Measurements from ENCODE around the gene ERCC6L2. TPM values are rescaled to one million over a fixed set of nuclear protein-coding genes. Genes with fewer than 3 reads are reported as not detected.

The ERCC6L2 gene
- total and polyA plus RNA-seq, 2 of the 4 experiments (the other 2 are of a cell fraction), result 13.0 to 67.6 TPM

DNA sequence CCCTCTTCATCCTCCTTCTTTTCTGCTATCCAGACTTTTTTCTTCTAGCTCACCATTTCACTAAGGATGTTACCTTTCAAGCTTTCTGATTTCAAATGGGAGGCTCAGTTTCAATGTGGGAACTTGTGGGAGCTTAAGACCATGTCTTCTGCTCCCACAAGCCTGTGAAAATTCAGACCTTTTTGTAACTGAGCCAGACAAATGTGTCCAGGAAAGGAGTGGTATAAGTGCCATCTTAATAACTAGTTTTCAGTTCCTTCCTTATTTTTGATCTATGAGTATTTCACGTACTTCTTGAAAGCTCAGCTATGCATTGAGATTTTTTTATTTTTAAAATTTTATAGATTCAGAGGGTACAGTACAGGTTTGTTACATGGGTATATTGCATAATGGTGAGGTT, 4.6 kb upstream of the ERCC6L2 start:
- no TSS peak for BruUV-seq (replicated peaks)
- no peaks in the 10 kb centered on the region for H3K9me1 ChIP-seq (ENCODE audit: insufficient read depth, low read length)
- H4K5ac ChIP-seq (ENCODE audit: low read depth, low read length), result no peak overlapping the region
- no peak overlapping the region for H3K18ac ChIP-seq (ENCODE audit: low read depth, low read length)
- ATAC-seq (ENCODE audit: low read depth), result no peak
- H4K8ac ChIP-seq (ENCODE audit: low read depth in 2 of 2, low read length in 2 of 2), result no peak overlapping the region
- H2BK5ac ChIP-seq (ENCODE audit: low read depth, low read length, poor library complexity, severe bottlenecking), result no peak overlapping the region
- H2AK5ac ChIP-seq (ENCODE audit: low read depth, low read length), result no peak overlapping the region
- dilution Hi-C loops (cut with HindIII; ENCODE audit: low sequenced_read_pairs, unreplicated experiment) (no loop called here), intact Hi-C loops (cut with micrococcal nuclease) (loop anchor here (5.0 kb wide), 1 partner anchor 64 kb away; no protein-coding TSS in a partner anchor), in situ Hi-C loops (cut with MboI; ENCODE audit: low sequenced_read_pairs) (loop anchor here (10.0 kb wide), 1 partner anchor 356 kb away; the partner anchor contains the start of gene PTCH1)
- H3K23ac ChIP-seq (ENCODE audit: low read depth, low read length), result no peak overlapping the region
- no peak overlapping the region for H3K4ac ChIP-seq (ENCODE audit: low read depth, low read length)
- H3K14ac ChIP-seq (replicated peaks; ENCODE audit: low read depth, low read length), result no peak overlapping the region
- H3K36me3 ChIP-seq (ENCODE audit: control insufficient read depth, insufficient read depth, low read length), result no peaks in the 10 kb centered on the region; the same call in none of the 2 replicates
- no peak overlapping the region for H2BK20ac ChIP-seq (ENCODE audit: low read depth, low read length)
- H3K9me3 ChIP-seq (ENCODE audit: control insufficient read depth, insufficient read depth, low read length), result no peaks in the 10 kb centered on the region
- no peak overlapping the region for H3K9ac ChIP-seq (ENCODE audit: low read depth, low read length)
- H4K91ac ChIP-seq (ENCODE audit: insufficient read depth, low read depth, low read length), result no peak overlapping the region
- no peak overlapping the region for H2BK120ac ChIP-seq (ENCODE audit: low read depth, low read length)
- no peak for DNase-seq
- H3K56ac ChIP-seq (ENCODE audit: extremely low read depth, insufficient read depth, low read length), result no peak overlapping the region
- H2BK15ac ChIP-seq (ENCODE audit: low read depth, low read length), result no peak overlapping the region
- H3K4me3 ChIP-seq (ENCODE audit: insufficient read depth, low read depth, low read length), result no peak overlapping the region
- H2AFZ ChIP-seq (replicated peaks; ENCODE audit: low read length, poor library complexity), result no peak overlapping the region
- TF ChIP-seq CHD1 (IDR thresholded peaks at IDR 0.05; ENCODE audit: low read depth, low read length) (no peak), RFX5 (IDR thresholded peaks at IDR 0.05; ENCODE audit: low read depth, low read length) (no peak), POLR2A (IDR thresholded peaks at IDR 0.05; ENCODE audit: low read depth, low read length) (no peak), SMC3 (IDR thresholded peaks at IDR 0.05; ENCODE audit: low read depth, low read length) (no peak), RAD21 (IDR thresholded peaks at IDR 0.05; ENCODE audit: low read length) (no peak), BHLHE40 (IDR thresholded peaks at IDR 0.05; ENCODE audit: low read depth, low read length) (no peak), MAZ (IDR thresholded peaks at IDR 0.05; ENCODE audit: borderline replicate concordance, low read depth, low read length) (no peak), RCOR1 (IDR thresholded peaks at IDR 0.05; ENCODE audit: insufficient replicate concordance, low read length) (no peak), NFE2L2 (IDR thresholded peaks at IDR 0.05; ENCODE audit: low read depth, low read length) (no peak)
- TF ChIP-seq, protein P1, sequence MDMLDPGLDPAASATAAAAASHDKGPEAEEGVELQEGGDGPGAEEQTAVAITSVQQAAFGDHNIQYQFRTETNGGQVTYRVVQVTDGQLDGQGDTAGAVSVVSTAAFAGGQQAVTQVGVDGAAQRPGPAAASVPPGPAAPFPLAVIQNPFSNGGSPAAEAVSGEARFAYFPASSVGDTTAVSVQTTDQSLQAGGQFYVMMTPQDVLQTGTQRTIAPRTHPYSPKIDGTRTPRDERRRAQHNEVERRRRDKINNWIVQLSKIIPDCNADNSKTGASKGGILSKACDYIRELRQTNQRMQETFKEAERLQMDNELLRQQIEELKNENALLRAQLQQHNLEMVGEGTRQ (IDR thresholded peaks at IDR 0.05; ENCODE audit: low read depth, low read length), result no peak
- H3K27me3 ChIP-seq (ENCODE audit: control insufficient read depth, insufficient read depth, low read length), result no peaks in the 10 kb centered on the region
- H3K4me1 ChIP-seq (ENCODE audit: control insufficient read depth, insufficient read depth, low read length), result peaks cover 2% of the 10 kb centered on the region
- ChIA-PET POLR2A (ENCODE audit: unreplicated experiment) (no interaction called here), CTCF (no interaction called here)
- peaks cover 6 to 17% of the 10 kb centered on the region in 2 experiments; a peak in 3 of 4 replicates for H3K79me1 ChIP-seq (ENCODE audit: low read depth in 1 of 2, low read length in 2 of 2)
- H2AK9ac ChIP-seq (replicated peaks; ENCODE audit: low read depth, low read length, poor library complexity), result no peak overlapping the region
- WGBS, 2 experiments (ENCODE audit: extremely low coverage in 2 of 2, insufficient read length in 1 of 2), result no CpG with 5 or more reads among the region's 1 CpG
- no peak overlapping the region for H3K27ac ChIP-seq (ENCODE audit: insufficient read depth, low read length)
- H4K20me1 ChIP-seq (ENCODE audit: insufficient read depth, low read length), result no peaks in the 10 kb centered on the region
- no peak overlapping the region for H3K4me2 ChIP-seq (ENCODE audit: low read depth, low read length)
